ENCODE measurements around the gene CFAP210. TPM values are rescaled to one million over a fixed set of nuclear protein-coding genes. Genes with fewer than 3 reads are reported as not detected.
"Not testable (repeated sequence)": the region's sequence is repeated elsewhere in the genome, so short reads cannot be mapped to it uniquely, and the experiment has no call there.

CFAP210 gene
- total RNA-seq, 1 donor from 2014 or later, result 1.2 TPM

GRCh38 chr2:169609264-169609663, 84.9 kb downstream of the CFAP210 start:
- H3K9me3 ChIP-seq (ENCODE audit: low read depth), result no peaks in the 10 kb centered on the region
- no peak overlapping the region for H3K4me2 ChIP-seq
- H4K20me1 ChIP-seq (ENCODE audit: low read depth), result no peaks in the 10 kb centered on the region
- H3K4me3 ChIP-seq, result no peak overlapping the region
- no peaks in the 10 kb centered on the region for H3K4me1 ChIP-seq
- Mint-ChIP-seq H3K36me3 (peaks cover 38% of the 10 kb centered on the region), H3K27me3 (ENCODE audit: insufficient read depth, low read depth) (no peaks in the 10 kb centered on the region), H3K9me3 (no peaks in the 10 kb centered on the region), H3K4me1 (no peaks in the 10 kb centered on the region), H3K4me3 (no peak overlapping the region), H3K27ac (no peak overlapping the region)
- TF ChIP-seq CTCF (IDR thresholded peaks at IDR 0.05) (no peak), EZH2 (IDR thresholded peaks at IDR 0.05) (no peak), EZH2phosphoT487 (IDR thresholded peaks at IDR 0.05) (no peak)
- H3F3A ChIP-seq (ENCODE audit: low read depth), result peaks cover 3% of the 10 kb centered on the region
- H2AFZ ChIP-seq (replicated peaks), result no peak overlapping the region
- H3K27me3 ChIP-seq, result no peaks in the 10 kb centered on the region
- DNase-seq (ENCODE audit: low spot score), result no peak
- H3K9ac ChIP-seq, result no peak overlapping the region
- H3K27ac ChIP-seq, result no peak overlapping the region
- H3K79me2 ChIP-seq (ENCODE audit: low read depth), result peaks cover 9% of the 10 kb centered on the region
- H3K36me3 ChIP-seq, result peaks cover 26% of the 10 kb centered on the region

GRCh38 chr2:169599568-169599967, 94.6 kb downstream of the CFAP210 start:
- no peaks in the 10 kb centered on the region for H3K9me3 Mint-ChIP-seq
- TF ChIP-seq CTCF (IDR thresholded peaks at IDR 0.05) (no peak), EZH2 (IDR thresholded peaks at IDR 0.05) (no peak), EZH2phosphoT487 (IDR thresholded peaks at IDR 0.05) (no peak)
- peaks cover 99% of the 10 kb centered on the region for H3K79me2 ChIP-seq (ENCODE audit: low read depth)
- H3K36me3 Mint-ChIP-seq, result peaks cover 10% of the 10 kb centered on the region
- H3K27me3 ChIP-seq, result no peaks in the 10 kb centered on the region
- peaks cover 73% of the 10 kb centered on the region for H4K20me1 ChIP-seq (ENCODE audit: low read depth)
- no peaks in the 10 kb centered on the region for H3K4me1 ChIP-seq
- no peak overlapping the region for H3K4me3 ChIP-seq
- no peak overlapping the region for H3K4me3 Mint-ChIP-seq
- H3K9ac ChIP-seq, result no peak overlapping the region
- H3K27me3 Mint-ChIP-seq (ENCODE audit: insufficient read depth, low read depth), result no peaks in the 10 kb centered on the region
- H3K4me2 ChIP-seq, result no peak overlapping the region
- no peaks in the 10 kb centered on the region for H3K9me3 ChIP-seq (ENCODE audit: low read depth)
- H3K27ac Mint-ChIP-seq, result no peak overlapping the region
- H3K36me3 ChIP-seq, result no peaks in the 10 kb centered on the region
- H2AFZ ChIP-seq (replicated peaks), result no peak overlapping the region
- no peak for DNase-seq (ENCODE audit: low spot score)
- no peak overlapping the region for H3K27ac ChIP-seq
- no peaks in the 10 kb centered on the region for H3K4me1 Mint-ChIP-seq
- peaks cover 4% of the 10 kb centered on the region for H3F3A ChIP-seq (ENCODE audit: low read depth)

- peaks cover 4% of the 10 kb centered on the region for H3F3A ChIP-seq (ENCODE audit: low read depth)
- Mint-ChIP-seq H3K4me1 (no peaks in the 10 kb centered on the region), H3K4me3 (no peak overlapping the region), H3K36me3 (peaks cover 7% of the 10 kb centered on the region), H3K27ac (no peak overlapping the region), H3K9me3 (no peaks in the 10 kb centered on the region), H3K27me3 (ENCODE audit: insufficient read depth, low read depth) (no peaks in the 10 kb centered on the region)
- H3K9ac ChIP-seq, result no peak overlapping the region
- no peaks in the 10 kb centered on the region for H3K9me3 ChIP-seq (ENCODE audit: low read depth)
- H3K4me1 ChIP-seq, result no peaks in the 10 kb centered on the region
- no peak overlapping the region for H3K4me2 ChIP-seq
- peaks cover 100% of the 10 kb centered on the region for H3K79me2 ChIP-seq (ENCODE audit: low read depth)
- TF ChIP-seq CTCF (IDR thresholded peaks at IDR 0.05), result no peak
- no peak overlapping the region for H2AFZ ChIP-seq (replicated peaks)
- H3K27ac ChIP-seq, result no peak overlapping the region
- H3K36me3 ChIP-seq, result no peaks in the 10 kb centered on the region
- no peak overlapping the region for H3K4me3 ChIP-seq
- peaks cover 73% of the 10 kb centered on the region for H4K20me1 ChIP-seq (ENCODE audit: low read depth)
- H3K27me3 ChIP-seq, result no peaks in the 10 kb centered on the region
- DNase-seq (ENCODE audit: low spot score), result no peak
Measured at GRCh38 chr2:169598982-169599381, 95.2 kb downstream of the CFAP210 start.

GRCh38 chr2:169596546-169596945, 97.7 kb downstream of the CFAP210 start:
- not testable (repeated sequence) for H3K27ac Mint-ChIP-seq; H3K9me3 ChIP-seq (ENCODE audit: low read depth); H3K9me3 Mint-ChIP-seq; H3K36me3 Mint-ChIP-seq; H3K4me3 Mint-ChIP-seq; H3K4me2 ChIP-seq; H3K4me1 ChIP-seq; H3F3A ChIP-seq (ENCODE audit: low read depth); H3K27me3 ChIP-seq; H3K27me3 Mint-ChIP-seq (ENCODE audit: insufficient read depth, low read depth); DNase-seq (ENCODE audit: low spot score); H3K27ac ChIP-seq; H3K4me1 Mint-ChIP-seq; H3K9ac ChIP-seq; H3K4me3 ChIP-seq; H2AFZ ChIP-seq (replicated peaks); H3K36me3 ChIP-seq
- Histone ChIP-seq H4K20me1 (ENCODE audit: low read depth) (peaks cover 62% of the 10 kb centered on the region), H3K79me2 (ENCODE audit: low read depth) (peaks cover 100% of the 10 kb centered on the region)

Small RNAs within 50 kb of the gene (small RNA-seq; reads per million reads assigned to genes)
- gene RF00432, result not detected

Other genes with a start within 250 kb of the CFAP210 start
- 3.8 and 6.2 TPM in 2 replicates for gene BBS5, start 214.9 kb downstream of the CFAP210 start, total RNA-seq (ENCODE audit: low replicate concordance)
- 0.06 and 0.31 TPM in 2 replicates for gene KLHL41, start 184.7 kb downstream of the CFAP210 start, total RNA-seq (ENCODE audit: low replicate concordance)
- 50.6 and 60.3 TPM in 2 replicates for gene FASTKD1, start 120.5 kb downstream of the CFAP210 start, total RNA-seq (ENCODE audit: low replicate concordance)
- 50.0 and 88.4 TPM in 2 replicates for gene PPIG, start 110.1 kb downstream of the CFAP210 start, total RNA-seq (ENCODE audit: low replicate concordance)
- gene PHOSPHO2, start 64 bp upstream of the CFAP210 start, total RNA-seq (ENCODE audit: low replicate concordance), result 9.2 and 16.8 TPM in 2 replicates
- gene KLHL23, start 39.4 kb upstream of the CFAP210 start, total RNA-seq (ENCODE audit: low replicate concordance), result 72.4 and 107 TPM in 2 replicates
- gene SSB, start 104.5 kb upstream of the CFAP210 start, total RNA-seq (ENCODE audit: low replicate concordance), result 198 and 296 TPM in 2 replicates
- gene METTL5, start 130.5 kb upstream of the CFAP210 start, total RNA-seq (ENCODE audit: low replicate concordance), result 98.5 and 146 TPM in 2 replicates
- 19.1 and 31.7 TPM in 2 replicates for gene UBR3, start 133.0 kb upstream of the CFAP210 start, total RNA-seq (ENCODE audit: low replicate concordance)